Epidermal melanocyte (primary cell): ENCODE measurements around the gene AFG3L2.
"Not testable (repeated sequence)": the region's sequence is repeated elsewhere in the genome, so short reads cannot be mapped to it uniquely, and the experiment has no call there.

Source experiments
- DNase-seq: peaks from one replicate; pipeline ENCODE4 v3.0.0; 2011; ENCODE audit warnings: low spot score; ENCODE audit not compliant: insufficient read length

The AFG3L2 gene

DNA sequence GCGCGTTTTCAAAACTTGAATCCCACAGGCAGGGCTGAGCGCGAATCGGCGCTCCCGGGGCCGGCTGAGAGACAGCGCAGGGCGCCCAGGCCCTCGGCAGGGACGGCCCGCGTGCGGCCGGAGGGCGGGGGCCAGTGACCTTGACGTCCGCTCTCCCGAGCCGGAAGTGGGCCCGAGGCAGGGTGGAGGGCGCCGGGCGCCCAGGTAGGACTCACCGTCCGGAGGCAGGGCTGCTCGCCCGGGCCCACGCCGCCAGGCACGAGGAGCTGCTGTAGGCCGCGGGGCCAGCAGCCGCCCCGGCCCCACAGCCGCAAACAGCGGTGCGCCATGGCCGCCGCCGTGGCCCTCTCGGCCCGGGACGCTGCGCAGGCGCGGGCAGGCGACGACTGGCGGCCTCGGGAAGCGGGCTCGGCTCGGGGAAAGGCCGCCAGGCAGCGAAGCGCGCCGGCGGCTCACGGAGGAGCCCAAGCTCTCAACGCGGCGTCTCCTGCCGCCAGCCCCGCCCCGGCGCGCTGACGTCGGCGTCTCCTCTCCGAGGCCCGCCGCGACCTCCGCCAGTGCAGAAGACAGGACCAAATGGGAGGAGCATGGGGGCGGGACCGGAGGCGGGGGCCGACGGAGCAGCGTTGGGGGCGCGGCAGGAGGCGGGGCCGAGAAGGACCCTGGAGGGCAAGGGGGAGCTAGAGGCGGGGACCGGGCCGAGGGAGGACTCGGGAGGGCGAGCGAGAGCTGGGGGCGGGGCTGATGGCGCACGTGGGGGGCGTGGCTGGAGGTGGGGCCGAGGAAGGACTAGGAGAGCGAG lies at the start of gene AFG3L2:
Gene AFG3L2 (minus strand): TSS at position 474 of the 802 bp plus-strand sequence. CDS start 145 bp downstream, at position 329.
- peak; percentile 70 for DNase-seq

- no peak for DNase-seq
Measured at GRCh38 chr18:12424252-12424651, 47.2 kb upstream of the AFG3L2 start.

- DNase-seq, result no peak
Measured at GRCh38 chr18:12423820-12424219, 46.8 kb upstream of the AFG3L2 start.

DNA sequence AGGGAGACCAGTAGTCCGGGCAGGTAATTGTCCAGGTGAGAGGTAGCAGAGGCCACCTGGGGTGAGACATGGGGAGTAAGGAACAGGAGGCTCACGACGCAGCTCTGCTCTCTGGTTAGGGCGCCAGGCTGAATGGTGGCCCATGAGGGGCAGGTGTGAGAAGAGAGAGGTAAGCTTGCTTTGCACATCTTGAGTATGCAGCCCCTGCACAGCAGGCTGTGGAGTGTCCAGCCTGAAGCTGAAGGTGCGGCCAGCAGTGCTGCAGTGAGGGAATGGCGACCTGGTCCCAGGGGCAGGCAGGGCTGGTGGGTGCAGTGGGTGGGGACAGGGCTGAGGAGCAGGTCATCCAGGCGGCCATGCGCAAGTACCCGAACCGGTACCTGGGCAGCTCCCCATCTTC lies 46.4 kb upstream of the AFG3L2 start:
- DNase-seq, result no peak

GRCh38 chr18:12422936-12423335 lies 45.9 kb upstream of the AFG3L2 start:
- DNase-seq, result no peak

GRCh38 chr18:12421732-12422131 lies 44.7 kb upstream of the AFG3L2 start:
- no peak for DNase-seq

DNA sequence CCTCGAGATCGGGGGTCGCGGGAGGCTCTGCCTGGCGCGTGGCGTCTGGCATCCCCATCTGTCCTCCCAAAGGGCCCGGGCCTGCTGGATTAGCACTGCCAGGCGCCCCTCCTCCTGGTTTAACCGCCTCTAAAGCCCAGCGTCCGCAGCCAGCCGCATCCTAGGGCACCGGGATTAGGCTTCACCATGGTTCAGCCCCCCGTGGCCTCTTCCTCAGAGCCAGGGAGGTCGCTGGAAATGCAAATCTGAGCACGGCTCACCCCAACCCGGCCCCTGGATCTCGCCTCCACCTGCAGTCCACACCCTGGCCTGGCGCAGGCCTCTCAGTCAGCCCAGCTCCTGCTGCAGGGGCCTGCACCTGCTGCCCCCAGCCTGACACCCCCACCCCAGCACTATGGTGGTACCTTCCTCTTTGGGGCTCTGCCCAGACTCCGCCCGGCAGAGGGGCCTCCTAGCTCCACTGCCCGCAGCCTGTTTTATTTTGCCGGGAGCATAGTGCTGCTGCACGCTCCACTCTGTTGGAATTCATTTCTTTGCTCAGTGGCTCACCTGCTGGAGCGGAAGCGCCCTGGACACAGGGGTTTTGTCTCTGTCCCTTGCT lies 43.9 kb upstream of the AFG3L2 start:
- DNase-seq, result no peak

GRCh38 chr18:12417687-12418086 lies 40.7 kb upstream of the AFG3L2 start:
- no peak for DNase-seq

- DNase-seq, result no peak
Measured at GRCh38 chr18:12416098-12416729, 39.2 kb upstream of the AFG3L2 start.

GRCh38 chr18:12411456-12411855 lies 34.4 kb upstream of the AFG3L2 start:
- no peak for DNase-seq

DNA sequence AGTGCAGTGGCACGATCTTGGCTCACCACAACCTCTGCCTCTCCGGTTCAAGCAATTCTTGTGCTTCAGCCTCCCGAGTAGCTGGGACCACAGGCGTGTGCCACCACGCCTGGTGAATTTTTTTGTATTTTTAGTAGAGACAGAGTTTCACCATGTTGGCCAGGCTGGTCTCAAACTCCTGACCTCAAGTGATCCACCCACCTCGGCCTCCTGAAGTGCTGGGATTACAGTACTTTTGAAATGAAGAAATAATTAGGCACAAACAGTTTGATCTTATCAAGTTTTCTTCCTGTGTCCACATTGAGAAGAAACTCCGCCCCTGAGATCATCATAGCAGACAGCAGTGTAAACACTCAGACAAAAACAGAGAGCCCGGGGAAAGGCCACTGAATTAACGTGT lies 33.7 kb upstream of the AFG3L2 start:
- DNase-seq, result not testable (repeated sequence)

DNA sequence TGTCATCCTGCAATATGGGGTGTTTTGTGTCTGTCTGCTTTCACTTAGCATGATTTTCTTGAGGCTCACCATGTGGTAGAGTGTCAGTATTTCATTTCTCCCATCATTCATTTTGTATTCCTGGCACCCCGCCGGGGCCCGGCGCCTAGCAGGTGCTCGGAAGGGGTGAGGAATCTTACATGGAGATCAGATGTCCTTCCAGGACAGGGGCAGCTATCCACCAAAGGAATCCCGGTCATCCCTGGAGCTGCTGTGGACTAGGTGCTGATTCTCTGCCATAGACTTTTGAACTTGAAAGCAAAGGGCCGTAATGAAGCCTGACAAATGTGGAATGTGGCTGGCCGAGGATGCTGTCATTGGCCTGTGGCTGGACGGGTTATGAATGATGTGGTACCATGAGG lies 33.1 kb upstream of the AFG3L2 start:
- no peak for DNase-seq

DNA sequence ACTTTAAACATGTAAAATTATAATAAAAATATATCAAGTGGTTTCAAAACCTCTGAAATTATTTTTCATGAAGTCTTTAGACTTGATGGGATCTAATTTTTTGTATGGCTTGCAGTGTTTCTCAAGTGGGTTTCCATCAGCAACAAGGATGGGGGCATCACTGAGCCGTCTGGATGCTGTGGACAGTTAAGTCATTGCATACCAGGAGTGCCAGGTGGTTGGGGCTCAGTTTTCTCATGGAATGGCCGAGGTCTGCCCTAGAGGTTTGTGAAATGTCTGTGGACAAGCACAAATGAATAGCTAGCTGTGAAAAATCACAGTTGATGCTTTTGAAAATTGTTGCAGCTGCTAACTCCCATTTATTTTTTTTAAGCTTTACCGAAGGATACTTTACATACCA lies 32.4 kb upstream of the AFG3L2 start:
- DNase-seq, result no peak

DNA sequence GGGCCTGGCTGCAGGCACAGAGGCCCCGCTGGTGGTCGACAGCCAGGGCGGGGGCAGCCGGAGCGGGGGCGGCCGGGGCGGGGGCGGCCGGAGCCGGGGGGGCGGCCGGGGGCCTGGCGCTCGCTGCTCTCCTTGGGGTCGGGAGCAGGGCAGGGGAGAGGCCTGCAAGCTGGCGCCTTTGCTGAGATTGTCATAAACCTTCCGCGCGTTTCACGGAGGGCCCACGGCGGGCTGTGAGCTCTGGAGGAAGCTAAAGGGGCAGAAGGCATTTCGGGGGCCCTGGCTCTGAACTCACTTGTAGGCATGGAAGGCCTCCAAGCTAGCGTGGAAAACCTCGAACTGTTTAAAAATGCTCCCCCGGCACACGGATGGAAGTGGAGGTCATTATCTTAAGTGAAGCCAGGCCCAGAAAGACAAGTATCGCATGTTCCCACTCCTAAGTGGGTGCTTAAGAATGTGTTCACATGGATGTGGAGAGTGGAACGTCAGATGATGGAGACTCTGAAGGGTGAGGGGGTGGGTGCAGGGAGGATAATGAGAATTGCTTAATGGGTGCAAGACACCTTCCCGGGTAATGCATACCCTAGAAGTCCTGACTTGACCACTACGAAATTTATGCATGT lies 31.3 kb upstream of the AFG3L2 start:
- DNase-seq, result no peak

GRCh38 chr18:12406371-12407111 lies 29.5 kb upstream of the AFG3L2 start:
- no peak for DNase-seq

DNA sequence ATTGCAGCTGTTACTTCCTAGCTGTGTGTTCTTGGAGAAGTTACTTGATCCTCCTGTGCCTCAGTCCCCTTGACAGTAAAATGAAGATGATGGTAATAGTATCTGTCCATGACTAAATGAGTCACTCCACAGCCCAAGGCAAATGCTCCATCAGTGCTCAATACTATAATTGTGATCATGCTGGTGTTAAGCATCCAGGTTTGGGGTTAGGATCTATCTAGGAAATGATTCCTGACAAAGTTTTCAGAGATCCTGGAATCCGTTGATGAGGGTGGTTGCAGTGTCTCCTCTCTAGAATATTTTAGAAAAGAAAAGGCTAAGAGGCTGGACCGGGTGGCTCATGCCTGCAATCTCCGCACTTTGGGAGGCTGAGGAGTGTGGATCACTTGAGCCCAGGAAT lies 28.0 kb upstream of the AFG3L2 start:
- DNase-seq, result no peak

DNA sequence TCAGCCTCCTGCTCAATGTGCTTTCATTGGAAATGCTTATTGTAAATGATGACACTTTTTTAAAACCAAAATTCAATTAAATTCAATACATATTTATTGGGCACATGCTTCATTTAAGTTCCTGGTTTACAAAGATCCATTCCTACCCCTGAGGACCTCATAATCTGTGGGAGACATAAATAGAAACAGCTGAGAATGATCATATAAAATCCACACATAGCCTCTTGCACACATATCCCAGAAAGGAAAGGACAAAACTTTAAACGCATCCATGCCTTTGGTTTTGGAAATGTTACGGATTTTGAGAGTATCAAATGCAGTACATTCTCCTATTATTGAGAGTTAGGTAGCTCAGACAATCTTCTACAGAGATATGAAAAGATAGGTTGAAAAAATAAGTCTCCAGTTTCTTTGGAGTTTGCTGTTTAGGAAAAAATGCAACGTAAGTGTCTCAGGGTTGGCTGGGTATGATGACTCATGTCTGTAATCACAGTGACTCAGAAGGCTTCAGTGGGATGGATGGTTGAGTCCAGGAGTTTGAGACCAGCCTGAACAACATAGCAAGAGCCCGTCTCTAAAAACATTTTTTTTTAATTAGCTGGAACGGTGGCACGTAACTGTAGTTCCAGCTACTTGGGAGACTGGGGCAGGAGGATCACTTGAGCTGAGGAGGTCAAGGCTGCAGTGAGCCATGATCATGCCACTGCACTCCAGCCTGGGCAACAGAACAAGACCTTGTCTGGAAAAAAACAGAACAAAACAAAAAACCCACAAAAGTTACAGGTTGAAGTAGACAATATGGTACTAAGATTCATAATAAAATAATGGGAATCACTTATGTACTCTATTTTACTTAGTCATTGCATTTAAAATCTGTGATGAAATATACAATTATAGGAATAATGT lies 26.8 kb upstream of the AFG3L2 start:
- no peak for DNase-seq

GRCh38 chr18:12401881-12402280 lies 24.9 kb upstream of the AFG3L2 start:
- DNase-seq, result no peak

DNA sequence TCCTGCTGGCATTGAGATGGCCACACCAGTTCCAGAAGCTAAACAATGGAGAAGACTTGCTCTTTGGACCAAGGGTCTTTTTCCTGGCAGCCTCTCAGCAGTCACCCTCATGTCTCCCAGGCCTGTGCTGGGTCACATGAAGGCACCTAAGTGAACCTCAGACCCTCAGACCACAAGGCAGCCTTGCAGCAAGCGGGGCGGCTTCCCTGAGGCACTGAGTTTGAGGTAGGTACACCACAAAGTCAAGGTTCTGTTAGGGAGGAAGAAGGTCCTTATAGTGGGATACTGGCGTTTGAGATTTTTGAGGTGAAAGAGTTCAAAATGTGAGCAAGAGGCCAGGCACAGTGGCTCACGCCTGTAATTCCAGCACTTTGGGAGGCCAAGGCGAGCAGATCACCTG lies 22.2 kb upstream of the AFG3L2 start:
- DNase-seq, result no peak

DNA sequence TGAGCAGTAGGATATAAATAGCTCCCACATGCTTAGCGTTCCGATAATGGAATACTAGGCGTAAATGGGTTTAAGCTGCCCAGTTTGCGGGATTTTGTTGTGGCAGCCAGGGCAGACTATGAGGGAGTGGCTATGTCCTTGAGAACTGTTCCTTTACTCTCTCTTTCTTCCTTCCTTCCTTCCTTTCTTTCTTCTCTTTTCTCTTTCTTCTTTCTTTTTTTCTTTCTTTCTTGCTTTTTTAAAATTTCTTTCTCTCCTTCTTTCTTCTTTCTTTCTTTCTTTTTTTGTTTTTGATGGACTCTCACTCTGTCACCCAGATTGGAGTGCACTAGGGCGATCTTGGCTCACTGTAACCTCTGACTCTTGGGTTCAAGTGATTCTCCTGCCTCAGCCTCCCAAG lies 21.6 kb upstream of the AFG3L2 start:
- DNase-seq, result no peak
